HEK293 (cell line): ENCODE data around the gene NHERF2.

Experiments used
- CTCF ChIA-PET: fragments of 350-600 bp; formaldehyde crosslinking; extraction: SDS; loops from one replicate; lab custom pipeline; 2021; ENCODE audit warnings: antibody characterized with exemption; lab: Yijun Ruan, JAX
- POLR2A ChIA-PET: fragments of 300-600 bp; formaldehyde crosslinking; extraction: SDS; loops from one replicate; lab custom pipeline; 2020; ENCODE audit warnings: antibody characterized with exemption, inconsistent platforms; lab: Yijun Ruan, JAX
- H3K27ac ChIP-seq: fragments of 200-500 bp; sonication (Bioruptor generic); 2 replicates; pipeline ENCODE4 v1.5.1; 2014; ENCODE audit warnings: low read depth, low read length, control low read depth, inconsistent platforms; ENCODE audit errors: extremely low read depth
- H3K36me3 ChIP-seq, 2 experiments: fragments of 200-500 bp in 1 of 2; sonication (Bioruptor generic) in 1 of 2; 1 replicate in 1 of 2; 2 replicates in 1 of 2; pipeline ENCODE4 v1.5.1; 2014 to 2017; ENCODE audit warnings: inconsistent platforms in 2 of 2, low read length in 2 of 2; ENCODE audit not compliant: control insufficient read depth in 2 of 2, insufficient read depth in 1 of 2
- H3K4me1 ChIP-seq: fragments of 200-500 bp; sonication (Bioruptor generic); 2 replicates; pipeline ENCODE4 v1.5.1; 2014; ENCODE audit warnings: mild to moderate bottlenecking, low read length, inconsistent platforms; ENCODE audit not compliant: control insufficient read depth, insufficient read depth
- H3K4me3 ChIP-seq: 2 replicates; pipeline ENCODE4 v1.5.1; 2011; ENCODE audit warnings: low read depth, mild to moderate bottlenecking, control low read depth, low read length, moderate library complexity
- H3K9me3 ChIP-seq: fragments of 200-500 bp; sonication (Bioruptor generic); 2 replicates; pipeline ENCODE4 v1.5.1; 2014; ENCODE audit warnings: low read depth, low read length, inconsistent platforms; ENCODE audit not compliant: control insufficient read depth, insufficient read depth
- GLI2 ChIP-seq: fragments of 450-650 bp; formaldehyde crosslinking; IDR thresholded peaks from 2 replicates; pipeline ENCODE4; 2017; ENCODE audit warnings: missing biosample characterization, missing genetic modification characterization, low read depth, borderline replicate concordance
- HOXC10 ChIP-seq: sonication (generic); formaldehyde crosslinking; IDR thresholded peaks from 2 replicates; pipeline ENCODE4 v1.8.1; 2023; ENCODE audit warnings: mild to moderate bottlenecking, missing genetic modification reagents
- KLF1 ChIP-seq: fragments of 450-650 bp; formaldehyde crosslinking; IDR thresholded peaks from 2 replicates; pipeline ENCODE4 v1.5.1; 2016; ENCODE audit warnings: missing biosample characterization, missing genetic modification characterization
- SCRT2 ChIP-seq: fragments of 450-650 bp; formaldehyde crosslinking; IDR thresholded peaks from 2 replicates; pipeline ENCODE4 v1.5.1; 2016; ENCODE audit warnings: missing biosample characterization, missing genetic modification characterization
- SP3 ChIP-seq: fragments of 450-650 bp; formaldehyde crosslinking; IDR thresholded peaks from 2 replicates; pipeline ENCODE4 v1.5.1; 2016; ENCODE audit warnings: missing biosample characterization, missing genetic modification characterization
- ZBTB8A ChIP-seq: fragments of 450-650 bp; formaldehyde crosslinking; IDR thresholded peaks from 2 replicates; pipeline ENCODE4 v1.5.1; 2016; ENCODE audit warnings: missing biosample characterization, missing genetic modification characterization
- ZFHX2 ChIP-seq: fragments of 450-650 bp; formaldehyde crosslinking; conservative IDR thresholded peaks from 2 replicates; pipeline ENCODE4 v1.5.1; 2016; ENCODE audit warnings: missing biosample characterization, missing genetic modification characterization
- ZFP3 ChIP-seq: fragments of 450-650 bp; formaldehyde crosslinking; IDR thresholded peaks from 2 replicates; pipeline ENCODE4 v1.5.1; 2016; ENCODE audit warnings: low read depth, missing biosample characterization, missing genetic modification characterization
- ZIC2 ChIP-seq: fragments of 450-650 bp; formaldehyde crosslinking; IDR thresholded peaks from 2 replicates; pipeline ENCODE4 v1.5.1; 2016; ENCODE audit warnings: missing biosample characterization, missing genetic modification characterization
- ZNF112 ChIP-seq: fragments of 450-650 bp; formaldehyde crosslinking; IDR thresholded peaks from 2 replicates; pipeline ENCODE4 v1.5.0; 2017; ENCODE audit warnings: missing biosample characterization, missing genetic modification characterization
- ZNF132 ChIP-seq: fragments of 450-650 bp; formaldehyde crosslinking; IDR thresholded peaks from 2 replicates; pipeline ENCODE4 v1.5.1; 2017; ENCODE audit warnings: missing biosample characterization, missing genetic modification characterization, borderline replicate concordance
- ZNF157 ChIP-seq: fragments of 450-650 bp; formaldehyde crosslinking; IDR thresholded peaks from 2 replicates; pipeline ENCODE4 v1.5.1; 2016; ENCODE audit warnings: missing biosample characterization, missing genetic modification characterization
- ZNF174 ChIP-seq: fragments of 450-650 bp; formaldehyde crosslinking; IDR thresholded peaks from 2 replicates; pipeline ENCODE4 v1.5.0; 2017; ENCODE audit warnings: missing biosample characterization, mild to moderate bottlenecking, missing genetic modification characterization
- ZNF221 ChIP-seq: fragments of 450-650 bp; formaldehyde crosslinking; IDR thresholded peaks from 2 replicates; pipeline ENCODE4 v1.5.1; 2017; ENCODE audit warnings: missing biosample characterization, missing genetic modification characterization, borderline replicate concordance
- ZNF223 ChIP-seq: fragments of 450-650 bp; formaldehyde crosslinking; IDR thresholded peaks from 2 replicates; pipeline ENCODE4 v1.5.1; 2016; ENCODE audit warnings: missing biosample characterization, missing genetic modification characterization
- ZNF266 ChIP-seq: fragments of 450-650 bp; formaldehyde crosslinking; IDR thresholded peaks from 2 replicates; pipeline ENCODE4 v1.5.1; 2016; ENCODE audit warnings: missing biosample characterization, missing genetic modification characterization, low read depth
- ZNF324 ChIP-seq: fragments of 450-650 bp; formaldehyde crosslinking; IDR thresholded peaks from 2 replicates; pipeline ENCODE4 v1.5.1; 2016; ENCODE audit warnings: missing biosample characterization, missing genetic modification characterization
- ZNF423 ChIP-seq: fragments of 450-650 bp; formaldehyde crosslinking; IDR thresholded peaks from 2 replicates; pipeline ENCODE4 v1.5.1; 2016; ENCODE audit warnings: missing biosample characterization, missing genetic modification characterization
- ZNF596 ChIP-seq: fragments of 450-650 bp; IDR thresholded peaks from 2 replicates; pipeline ENCODE4 v1.5.0; 2018; ENCODE audit warnings: missing biosample characterization, mild to moderate bottlenecking, missing genetic modification characterization, moderate library complexity
- ZNF658 ChIP-seq: fragments of 450-650 bp; formaldehyde crosslinking; IDR thresholded peaks from 2 replicates; pipeline ENCODE4; 2016; ENCODE audit warnings: missing biosample characterization, missing genetic modification characterization
- ZNF660 ChIP-seq: fragments of 450-650 bp; IDR thresholded peaks from 2 replicates; pipeline ENCODE4 v1.5.1; 2018; ENCODE audit warnings: missing biosample characterization, mild to moderate bottlenecking, missing genetic modification characterization
- ZSCAN30 ChIP-seq: fragments of 450-650 bp; IDR thresholded peaks from 2 replicates; pipeline ENCODE4 v1.5.1; 2018; ENCODE audit warnings: missing biosample characterization, mild to moderate bottlenecking, missing genetic modification characterization, moderate library complexity
- ZXDB ChIP-seq: fragments of 450-650 bp; formaldehyde crosslinking; IDR thresholded peaks from 2 replicates; pipeline ENCODE4 v1.5.1; 2016; ENCODE audit warnings: missing biosample characterization, missing genetic modification characterization
- TF ChIP-seq, protein P1 (sequence below): fragments of 450-650 bp; formaldehyde crosslinking; IDR thresholded peaks from 2 replicates; pipeline ENCODE4 v1.5.1; 2016; ENCODE audit warnings: missing biosample characterization, missing genetic modification characterization, low read depth
- TF ChIP-seq, protein P2 (sequence below): fragments of 450-650 bp; formaldehyde crosslinking; IDR thresholded peaks from 2 replicates; pipeline ENCODE4 v1.5.1; 2016; ENCODE audit warnings: missing biosample characterization, missing genetic modification characterization
- TF ChIP-seq, protein P3 (sequence below): fragments of 450-650 bp; formaldehyde crosslinking; IDR thresholded peaks from 2 replicates; pipeline ENCODE4 v1.5.1; 2017; ENCODE audit warnings: missing biosample characterization, missing genetic modification characterization
- TF ChIP-seq, protein P4 (sequence below): fragments of 450-650 bp; IDR thresholded peaks from 2 replicates; pipeline ENCODE4 v1.5.1; 2018; ENCODE audit warnings: missing biosample characterization, missing genetic modification characterization
- TF ChIP-seq, protein P5 (sequence below): fragments of 450-650 bp; formaldehyde crosslinking; conservative IDR thresholded peaks from 2 replicates; pipeline ENCODE4 v1.5.1; 2016; ENCODE audit warnings: low read depth, missing biosample characterization, missing genetic modification characterization

The NHERF2 gene

DNA sequence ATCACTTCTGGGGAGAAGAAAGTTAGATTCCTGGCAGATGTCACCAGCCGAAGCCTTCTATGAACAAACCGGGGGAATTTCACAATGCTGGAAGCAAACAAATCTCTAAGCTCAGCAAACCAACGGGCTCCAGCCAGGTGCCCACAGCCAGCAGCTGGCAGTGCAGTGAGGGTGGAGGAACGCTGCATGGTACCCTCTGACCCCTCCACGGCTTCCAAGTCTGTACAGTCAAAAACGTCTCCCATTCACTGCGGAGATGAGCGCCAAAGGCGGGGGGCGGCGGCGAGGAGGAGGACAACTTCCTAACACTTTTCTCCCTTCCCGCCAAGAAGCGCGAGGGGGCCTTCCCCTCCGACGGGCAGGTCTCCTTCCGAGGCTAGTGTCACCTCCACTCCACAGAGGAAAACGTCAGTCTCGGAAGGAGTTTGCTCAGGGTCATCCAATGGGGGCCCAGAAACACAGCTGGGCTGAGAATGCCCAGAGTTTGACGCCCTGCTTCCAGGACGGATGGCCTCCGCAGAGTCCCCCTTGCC is 18.0 kb upstream of the NHERF2 start (continued):
- TF ChIP-seq ZSCAN30 (tag by site-specific recombination) (no peak), ZNF223 (tag by site-specific recombination) (no peak), ZNF324 (no peak), ZBTB8A (tag by site-specific recombination) (peak; percentile 82), SCRT2 (tag by site-specific recombination) (no peak), ZNF157 (tag by site-specific recombination) (no peak), ZFP3 (no peak), HOXC10 (CRISPR knock-in tag) (no peak), ZFHX2 (tag by site-specific recombination) (no peak), ZXDB (tag by site-specific recombination) (0 out of 2 replicates have a peak, but pooled peaks have one; percentile 35), GLI2 (tag by site-specific recombination) (no peak), ZNF658 (tag by site-specific recombination) (no peak), KLF1 (tag by site-specific recombination) (0 out of 2 replicates have a peak, but pooled peaks have one; percentile 10), ZNF174 (tag by site-specific recombination) (no peak), ZNF221 (no peak), ZNF423 (tag by site-specific recombination) (no peak), SP3 (tag by site-specific recombination) (no peak)
- TF ChIP-seq, protein P1, sequence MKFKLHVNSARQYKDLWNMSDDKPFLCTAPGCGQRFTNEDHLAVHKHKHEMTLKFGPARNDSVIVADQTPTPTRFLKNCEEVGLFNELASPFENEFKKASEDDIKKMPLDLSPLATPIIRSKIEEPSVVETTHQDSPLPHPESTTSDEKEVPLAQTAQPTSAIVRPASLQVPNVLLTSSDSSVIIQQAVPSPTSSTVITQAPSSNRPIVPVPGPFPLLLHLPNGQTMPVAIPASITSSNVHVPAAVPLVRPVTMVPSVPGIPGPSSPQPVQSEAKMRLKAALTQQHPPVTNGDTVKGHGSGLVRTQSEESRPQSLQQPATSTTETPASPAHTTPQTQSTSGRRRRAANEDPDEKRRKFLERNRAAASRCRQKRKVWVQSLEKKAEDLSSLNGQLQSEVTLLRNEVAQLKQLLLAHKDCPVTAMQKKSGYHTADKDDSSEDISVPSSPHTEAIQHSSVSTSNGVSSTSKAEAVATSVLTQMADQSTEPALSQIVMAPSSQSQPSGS: no peak
- TF ChIP-seq, protein P2, sequence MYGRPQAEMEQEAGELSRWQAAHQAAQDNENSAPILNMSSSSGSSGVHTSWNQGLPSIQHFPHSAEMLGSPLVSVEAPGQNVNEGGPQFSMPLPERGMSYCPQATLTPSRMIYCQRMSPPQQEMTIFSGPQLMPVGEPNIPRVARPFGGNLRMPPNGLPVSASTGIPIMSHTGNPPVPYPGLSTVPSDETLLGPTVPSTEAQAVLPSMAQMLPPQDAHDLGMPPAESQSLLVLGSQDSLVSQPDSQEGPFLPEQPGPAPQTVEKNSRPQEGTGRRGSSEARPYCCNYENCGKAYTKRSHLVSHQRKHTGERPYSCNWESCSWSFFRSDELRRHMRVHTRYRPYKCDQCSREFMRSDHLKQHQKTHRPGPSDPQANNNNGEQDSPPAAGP (tag by site-specific recombination): no peak
- TF ChIP-seq, protein P3, sequence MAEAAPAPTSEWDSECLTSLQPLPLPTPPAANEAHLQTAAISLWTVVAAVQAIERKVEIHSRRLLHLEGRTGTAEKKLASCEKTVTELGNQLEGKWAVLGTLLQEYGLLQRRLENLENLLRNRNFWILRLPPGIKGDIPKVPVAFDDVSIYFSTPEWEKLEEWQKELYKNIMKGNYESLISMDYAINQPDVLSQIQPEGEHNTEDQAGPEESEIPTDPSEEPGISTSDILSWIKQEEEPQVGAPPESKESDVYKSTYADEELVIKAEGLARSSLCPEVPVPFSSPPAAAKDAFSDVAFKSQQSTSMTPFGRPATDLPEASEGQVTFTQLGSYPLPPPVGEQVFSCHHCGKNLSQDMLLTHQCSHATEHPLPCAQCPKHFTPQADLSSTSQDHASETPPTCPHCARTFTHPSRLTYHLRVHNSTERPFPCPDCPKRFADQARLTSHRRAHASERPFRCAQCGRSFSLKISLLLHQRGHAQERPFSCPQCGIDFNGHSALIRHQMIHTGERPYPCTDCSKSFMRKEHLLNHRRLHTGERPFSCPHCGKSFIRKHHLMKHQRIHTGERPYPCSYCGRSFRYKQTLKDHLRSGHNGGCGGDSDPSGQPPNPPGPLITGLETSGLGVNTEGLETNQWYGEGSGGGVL: no peak
- TF ChIP-seq, protein P4, sequence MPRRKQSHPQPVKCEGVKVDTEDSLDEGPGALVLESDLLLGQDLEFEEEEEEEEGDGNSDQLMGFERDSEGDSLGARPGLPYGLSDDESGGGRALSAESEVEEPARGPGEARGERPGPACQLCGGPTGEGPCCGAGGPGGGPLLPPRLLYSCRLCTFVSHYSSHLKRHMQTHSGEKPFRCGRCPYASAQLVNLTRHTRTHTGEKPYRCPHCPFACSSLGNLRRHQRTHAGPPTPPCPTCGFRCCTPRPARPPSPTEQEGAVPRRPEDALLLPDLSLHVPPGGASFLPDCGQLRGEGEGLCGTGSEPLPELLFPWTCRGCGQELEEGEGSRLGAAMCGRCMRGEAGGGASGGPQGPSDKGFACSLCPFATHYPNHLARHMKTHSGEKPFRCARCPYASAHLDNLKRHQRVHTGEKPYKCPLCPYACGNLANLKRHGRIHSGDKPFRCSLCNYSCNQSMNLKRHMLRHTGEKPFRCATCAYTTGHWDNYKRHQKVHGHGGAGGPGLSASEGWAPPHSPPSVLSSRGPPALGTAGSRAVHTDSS: no peak

DNA sequence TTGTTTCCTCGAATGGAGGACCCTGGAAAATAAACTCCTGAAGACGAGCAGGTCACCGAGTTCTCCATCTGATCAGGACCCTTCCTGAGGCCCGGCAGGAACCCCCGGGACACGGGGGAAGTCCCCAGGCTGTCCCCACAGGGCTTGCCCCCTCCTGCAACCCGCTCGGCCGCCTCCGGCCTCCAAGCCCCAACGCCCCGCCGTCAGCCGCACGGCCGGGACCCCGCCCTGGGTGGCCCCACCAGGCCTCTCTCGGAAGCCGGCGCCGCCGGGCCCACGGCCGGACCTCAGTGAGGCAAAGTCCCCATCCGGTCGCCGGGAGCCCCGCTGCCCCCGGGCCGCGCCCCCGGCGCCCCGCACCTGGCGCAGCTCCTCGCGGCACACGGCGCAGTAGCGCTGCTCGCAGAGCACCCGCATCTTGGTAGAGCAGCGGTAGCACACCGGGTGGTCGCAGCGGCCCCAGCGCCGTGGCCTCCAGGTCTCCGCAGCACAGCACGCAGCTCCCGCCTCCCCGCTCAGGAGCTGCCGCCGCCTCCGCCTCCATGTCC is 17.5 kb upstream of the NHERF2 start:
- Histone ChIP-seq H3K9me3 (no peaks in the 10 kb centered on the region), H3K4me3 (peak overlapping the region; percentile 75), H3K4me1 (peaks cover 26% of the 10 kb centered on the region), H3K36me3 (peaks cover 0 to 27% of the 10 kb centered on the region in 2 experiments; a peak in 1 of 3 replicates), H3K27ac (peak overlapping the region; percentile 97)
- POLR2A ChIA-PET: interaction anchor here (0.6 to 2.7 kb wide), 4 partner anchors 22 to 227 kb away, joined by 3 to 17 read pairs (median 4); partner anchors contain the start of genes NUBP2, SPSB3 and TRAF7
- CTCF ChIA-PET: interaction anchor here (0.6 to 1.8 kb wide), 3 partner anchors 13 to 131 kb away, joined by 4 to 7 read pairs (median 6); no protein-coding TSS in a partner anchor
- no peak for TF ChIP-seq ZNF132 (tag by site-specific recombination)
- no peak for TF ChIP-seq ZIC2 (tag by site-specific recombination)
- 0 out of 2 replicates have a peak, but pooled peaks have one; percentile 11 for TF ChIP-seq ZXDB (tag by site-specific recombination)
- 0 out of 2 replicates have a peak, but pooled peaks have one; percentile 7 for TF ChIP-seq ZNF596 (tag by site-specific recombination)
- TF ChIP-seq, protein P5, sequence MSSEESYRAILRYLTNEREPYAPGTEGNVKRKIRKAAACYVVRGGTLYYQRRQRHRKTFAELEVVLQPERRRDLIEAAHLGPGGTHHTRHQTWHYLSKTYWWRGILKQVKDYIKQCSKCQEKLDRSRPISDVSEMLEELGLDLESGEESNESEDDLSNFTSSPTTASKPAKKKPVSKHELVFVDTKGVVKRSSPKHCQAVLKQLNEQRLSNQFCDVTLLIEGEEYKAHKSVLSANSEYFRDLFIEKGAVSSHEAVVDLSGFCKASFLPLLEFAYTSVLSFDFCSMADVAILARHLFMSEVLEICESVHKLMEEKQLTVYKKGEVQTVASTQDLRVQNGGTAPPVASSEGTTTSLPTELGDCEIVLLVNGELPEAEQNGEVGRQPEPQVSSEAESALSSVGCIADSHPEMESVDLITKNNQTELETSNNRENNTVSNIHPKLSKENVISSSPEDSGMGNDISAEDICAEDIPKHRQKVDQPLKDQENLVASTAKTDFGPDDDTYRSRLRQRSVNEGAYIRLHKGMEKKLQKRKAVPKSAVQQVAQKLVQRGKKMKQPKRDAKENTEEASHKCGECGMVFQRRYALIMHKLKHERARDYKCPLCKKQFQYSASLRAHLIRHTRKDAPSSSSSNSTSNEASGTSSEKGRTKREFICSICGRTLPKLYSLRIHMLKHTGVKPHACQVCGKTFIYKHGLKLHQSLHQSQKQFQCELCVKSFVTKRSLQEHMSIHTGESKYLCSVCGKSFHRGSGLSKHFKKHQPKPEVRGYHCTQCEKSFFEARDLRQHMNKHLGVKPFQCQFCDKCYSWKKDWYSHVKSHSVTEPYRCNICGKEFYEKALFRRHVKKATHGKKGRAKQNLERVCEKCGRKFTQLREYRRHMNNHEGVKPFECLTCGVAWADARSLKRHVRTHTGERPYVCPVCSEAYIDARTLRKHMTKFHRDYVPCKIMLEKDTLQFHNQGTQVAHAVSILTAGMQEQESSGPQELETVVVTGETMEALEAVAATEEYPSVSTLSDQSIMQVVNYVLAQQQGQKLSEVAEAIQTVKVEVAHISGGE (tag by site-specific recombination): peak; percentile 34; the same call in 1 of the 2 replicates
- no peak for TF ChIP-seq ZNF266
- TF ChIP-seq ZNF660 (tag by site-specific recombination): peak; percentile 8; the same call in 1 of the 2 replicates
- no peak for TF ChIP-seq ZNF112 (tag by site-specific recombination)
